ENCODE data around the gene CYP19A1. TPM values are rescaled to one million over a fixed set of nuclear protein-coding genes. Genes with fewer than 3 reads are reported as not detected.

The CYP19A1 gene
- total and polyA plus RNA-seq, 8 donors, result 0.09 to 2.5 (median 0.28) TPM; not detected in 1

DNA sequence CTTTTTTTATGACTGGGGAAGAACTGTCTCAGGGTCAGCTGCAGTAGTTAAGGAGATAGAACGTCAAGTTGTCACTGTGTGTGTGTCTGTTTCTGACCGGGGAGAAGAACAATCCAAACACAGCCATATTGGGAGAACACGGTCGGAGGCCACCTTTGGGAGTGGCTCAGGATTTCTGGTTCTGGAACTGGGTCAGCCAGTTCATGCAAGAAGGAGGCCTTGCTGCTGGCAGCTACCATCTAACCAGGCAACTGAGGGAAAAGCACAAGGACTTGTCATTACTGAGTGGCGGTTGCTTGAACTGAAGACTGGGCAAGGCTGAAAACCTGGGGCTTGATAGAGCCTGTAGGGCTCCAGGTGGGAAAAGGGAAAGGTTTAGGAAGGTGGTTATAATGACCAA, 27.7 kb upstream of the CYP19A1 start:
- intact Hi-C loops (cut with DNase I), result no loop called here
- Histone ChIP-seq H3K36me3 (no peaks in the 10 kb centered on the region), H3K27ac (no peak overlapping the region), H3K27me3 (no peaks in the 10 kb centered on the region), H3K4me1 (no peaks in the 10 kb centered on the region), H3K9me3 (no peaks in the 10 kb centered on the region), H3K4me3 (no peak overlapping the region)
- DNase-seq (no peak), ATAC-seq (no peak), FAIRE-seq (no peak)
- TF ChIP-seq, protein P1, sequence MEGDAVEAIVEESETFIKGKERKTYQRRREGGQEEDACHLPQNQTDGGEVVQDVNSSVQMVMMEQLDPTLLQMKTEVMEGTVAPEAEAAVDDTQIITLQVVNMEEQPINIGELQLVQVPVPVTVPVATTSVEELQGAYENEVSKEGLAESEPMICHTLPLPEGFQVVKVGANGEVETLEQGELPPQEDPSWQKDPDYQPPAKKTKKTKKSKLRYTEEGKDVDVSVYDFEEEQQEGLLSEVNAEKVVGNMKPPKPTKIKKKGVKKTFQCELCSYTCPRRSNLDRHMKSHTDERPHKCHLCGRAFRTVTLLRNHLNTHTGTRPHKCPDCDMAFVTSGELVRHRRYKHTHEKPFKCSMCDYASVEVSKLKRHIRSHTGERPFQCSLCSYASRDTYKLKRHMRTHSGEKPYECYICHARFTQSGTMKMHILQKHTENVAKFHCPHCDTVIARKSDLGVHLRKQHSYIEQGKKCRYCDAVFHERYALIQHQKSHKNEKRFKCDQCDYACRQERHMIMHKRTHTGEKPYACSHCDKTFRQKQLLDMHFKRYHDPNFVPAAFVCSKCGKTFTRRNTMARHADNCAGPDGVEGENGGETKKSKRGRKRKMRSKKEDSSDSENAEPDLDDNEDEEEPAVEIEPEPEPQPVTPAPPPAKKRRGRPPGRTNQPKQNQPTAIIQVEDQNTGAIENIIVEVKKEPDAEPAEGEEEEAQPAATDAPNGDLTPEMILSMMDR (IDR thresholded peaks at IDR 0.05), result no peak
- WGBS, 2 donors, result 80 to 88% methylated on average over 5 of the region's 5 CpGs

DNA sequence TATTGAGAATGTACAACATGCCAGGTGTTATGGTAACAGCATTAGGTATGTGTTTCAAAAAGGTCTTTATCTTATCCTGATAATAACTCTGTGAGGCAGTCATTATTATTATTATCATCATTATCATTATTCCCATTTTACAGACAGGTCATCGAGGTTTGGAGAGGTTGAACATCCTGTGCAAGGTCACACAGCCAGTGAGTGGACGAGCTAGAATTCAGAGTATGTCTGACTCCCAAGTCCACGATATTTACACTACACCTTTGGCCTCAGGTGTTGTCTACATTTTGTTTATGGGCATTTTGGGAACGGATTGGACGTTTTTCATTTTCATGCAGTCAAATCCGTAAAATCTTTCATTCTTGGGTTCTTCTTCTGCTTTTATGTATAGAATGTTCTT, 27.0 kb upstream of the CYP19A1 start:
- 83 to 88% methylated on average over 6 of the region's 6 CpGs for WGBS, 2 donors
- Histone ChIP-seq H3K27me3 (no peaks in the 10 kb centered on the region), H3K4me1 (no peaks in the 10 kb centered on the region), H3K27ac (no peak overlapping the region), H3K9me3 (no peaks in the 10 kb centered on the region), H3K36me3 (no peaks in the 10 kb centered on the region), H3K4me3 (no peak overlapping the region)
- no peak for ATAC-seq
- DNase-seq, result no peak
- FAIRE-seq, result no peak
- intact Hi-C loops (cut with DNase I), result no loop called here
- TF ChIP-seq, protein P1 (IDR thresholded peaks at IDR 0.05), result no peak

DNA sequence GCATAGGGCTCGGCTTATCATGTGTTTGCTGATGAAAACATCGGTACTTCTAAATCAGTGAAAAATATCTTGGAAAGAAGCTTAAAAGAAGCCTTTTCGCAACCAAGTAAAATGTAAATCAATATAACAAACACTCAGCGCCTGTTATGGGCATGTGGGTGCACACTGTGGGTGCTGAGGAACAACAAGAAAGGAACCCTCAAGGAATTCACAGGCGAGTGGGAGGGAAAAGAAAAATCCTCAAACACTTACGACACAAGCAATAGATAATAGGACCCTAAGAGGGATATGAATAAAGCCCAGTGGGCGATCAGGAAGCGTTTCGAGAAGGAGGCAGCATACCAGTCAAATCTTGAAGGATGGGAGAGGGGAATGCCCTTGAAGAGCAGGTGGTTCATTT, 25.0 kb upstream of the CYP19A1 start:
- Histone ChIP-seq H3K4me1 (no peaks in the 10 kb centered on the region), H3K4me3 (no peak overlapping the region), H3K27ac (no peak overlapping the region), H3K9me3 (no peaks in the 10 kb centered on the region), H3K36me3 (no peaks in the 10 kb centered on the region), H3K27me3 (no peaks in the 10 kb centered on the region)
- TF ChIP-seq, protein P1 (IDR thresholded peaks at IDR 0.05), result no peak
- WGBS, 2 donors, result 83 to 85% methylated on average over 9 of the region's 9 CpGs
- DNase-seq (no peak), FAIRE-seq (no peak), ATAC-seq (no peak)
- intact Hi-C loops (cut with DNase I), result no loop called here

DNA sequence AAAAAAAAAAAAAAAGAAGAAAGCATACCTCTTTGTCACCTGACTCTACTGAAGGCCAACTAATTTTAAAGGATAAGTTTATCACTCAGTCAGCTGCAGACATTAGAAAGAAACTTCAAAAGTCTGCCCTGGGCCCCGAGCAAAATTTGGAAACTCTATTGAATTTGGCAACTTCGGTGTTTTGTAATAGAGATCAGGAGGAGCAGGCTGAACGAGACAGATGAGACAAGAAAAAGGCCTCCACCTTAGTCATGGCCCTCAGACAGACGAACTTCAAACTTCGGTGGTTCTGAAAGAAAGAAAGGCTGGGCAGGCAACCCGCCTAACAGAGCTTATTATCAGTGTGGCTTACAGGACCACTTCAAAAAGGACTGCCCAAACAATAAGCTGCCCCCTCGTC, 21.6 kb upstream of the CYP19A1 start:
- TF ChIP-seq, protein P1 (IDR thresholded peaks at IDR 0.05), result no peak
- H3K4me1 ChIP-seq, result no peaks in the 10 kb centered on the region
- FAIRE-seq (no peak), ATAC-seq (no peak), DNase-seq (no peak)
- WGBS, 2 donors, result 86 to 89% methylated on average over 7 of the region's 7 CpGs
- no peak overlapping the region for H3K27ac ChIP-seq
- H3K4me3 ChIP-seq, result no peak overlapping the region
- intact Hi-C loops (cut with DNase I), result no loop called here
- no peaks in the 10 kb centered on the region for H3K36me3 ChIP-seq
- no peaks in the 10 kb centered on the region for H3K27me3 ChIP-seq
- H3K9me3 ChIP-seq, result no peaks in the 10 kb centered on the region

DNA sequence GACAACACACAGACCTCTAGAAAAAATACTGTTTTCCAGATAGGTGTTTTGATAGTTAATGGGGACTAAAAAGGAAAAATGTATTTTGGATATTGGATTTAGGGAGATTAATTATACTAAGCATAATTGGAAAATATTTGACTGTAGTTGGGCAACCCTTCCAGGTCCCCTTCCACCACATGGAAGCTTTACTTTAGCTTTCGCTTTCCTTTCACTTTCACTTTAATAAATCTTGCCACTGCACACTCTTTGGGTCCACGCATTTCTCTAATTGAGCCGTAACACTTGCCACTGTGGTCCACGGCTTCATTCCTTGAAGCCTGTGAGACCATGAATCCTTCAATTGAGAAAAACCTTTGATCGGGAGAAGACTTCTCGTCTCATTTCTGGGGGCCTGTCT, 18.6 kb upstream of the CYP19A1 start:
- H3K4me3 ChIP-seq, result no peak overlapping the region
- TF ChIP-seq, protein P1 (IDR thresholded peaks at IDR 0.05), result no peak
- intact Hi-C loops (cut with DNase I), result no loop called here
- ATAC-seq (no peak), FAIRE-seq (no peak), DNase-seq (no peak)
- H3K9me3 ChIP-seq, result no peaks in the 10 kb centered on the region
- H3K4me1 ChIP-seq, result peaks cover 0 to 6% (median 3%) of the 10 kb centered on the region in 3 donors
- no peaks in the 10 kb centered on the region for H3K27me3 ChIP-seq
- H3K27ac ChIP-seq, result no peak overlapping the region
- no peaks in the 10 kb centered on the region for H3K36me3 ChIP-seq
- 94 to 97% methylated on average over 6 of the region's 6 CpGs for WGBS, 2 donors
